Endothelial cell of umbilical vein (primary cell): ENCODE data around the gene SEMA3E.

Experiments used
- CTCF ChIP-seq, 2 donors: IDR thresholded peaks; 1 replicate in 1 of 2; 2 replicates in 1 of 2; pipeline ENCODE4 v1.5.1; 2011; ENCODE audit warnings: low read length in 2 of 2, mild to moderate bottlenecking in 2 of 2, moderate library complexity in 2 of 2, control low read depth in 1 of 2, inconsistent platforms in 1 of 2, low read depth in 1 of 2; ENCODE audit not compliant: insufficient read depth in 1 of 2; ENCODE audit errors: extremely low read depth in 1 of 2
- FOS ChIP-seq: IDR thresholded peaks from 2 replicates; pipeline ENCODE4 v1.6.1; 2011; ENCODE audit warnings: mild to moderate bottlenecking, low read length, moderate library complexity, borderline replicate concordance; ENCODE audit not compliant: insufficient read depth
- MAX ChIP-seq: IDR thresholded peaks from 2 replicates; pipeline ENCODE4 v1.6.1; 2011; ENCODE audit not compliant: insufficient read depth, insufficient read length
- POLR2A ChIP-seq: IDR thresholded peaks from 2 replicates; pipeline ENCODE4 v1.6.1; 2012; ENCODE audit warnings: low read depth, mild to moderate bottlenecking, control low read depth, low read length
- POLR2AphosphoS5 ChIP-seq: IDR thresholded peaks from 2 replicates; pipeline ENCODE4 v1.6.1; 2012; ENCODE audit warnings: low read depth, mild to moderate bottlenecking, control low read depth, low read length, moderate library complexity; ENCODE audit not compliant: insufficient read depth

GRCh38 chr7:83643012-83643411 is 5.9 kb downstream of the SEMA3E start:
- TF ChIP-seq CTCF (IDR thresholded peaks at IDR 0.05; ENCODE audit: extremely low read depth in 1 of 2, insufficient read depth in 1 of 2, low read depth in 1 of 2, low read length in 2 of 2) (no peak), POLR2A (no peak), FOS (no peak), MAX (no peak), POLR2AphosphoS5 (no peak)
